A673 (cell line): ENCODE data around the gene ARID3A. TPM values are rescaled to one million over a fixed set of nuclear protein-coding genes. Genes with fewer than 3 reads are reported as not detected.

ENCODE experiments used
- BruUV-seq: library from RNA; stranded (reverse); fragments of 400-500 nt; replicated peaks from 2 replicates; lab custom pipeline; 2021; lab: Mats Ljungman, UMichigan
- CTCF ChIA-PET: fragments of 300-600 bp; sonication (Branson Sonifier 250); formaldehyde crosslinking; loops from one replicate; lab custom pipeline; 2022; ENCODE audit warnings: antibody characterized with exemption; lab: Charles Lee
- POLR2A ChIA-PET: fragments of 300-600 bp; sonication (Branson Sonifier 250); formaldehyde crosslinking; loops from one replicate; lab custom pipeline; 2022; ENCODE audit warnings: antibody characterized with exemption; ENCODE audit not compliant: low non-redundant PET; lab: Charles Lee
- DNase-seq: peaks from one replicate; pipeline ENCODE4 v3.0.0-alpha.2; 2015; ENCODE audit warnings: low spot score
- H3K27ac ChIP-seq: fragments of 200-600 bp; sonication (generic); 2 replicates; pipeline ENCODE4 v1.5.1; 2016; ENCODE audit warnings: mixed run types, low read depth, mild to moderate bottlenecking, mixed read lengths, antibody characterized with exemption, low read length; ENCODE audit not compliant: poor library complexity, severe bottlenecking
- H3K27me3 ChIP-seq: fragments of 200-600 bp; sonication (generic); replicated peaks from 2 replicates; pipeline ENCODE4 v1.6.1; 2017; ENCODE audit warnings: mixed run types, low read depth, mild to moderate bottlenecking, mixed read lengths, antibody characterized with exemption, low read length; ENCODE audit not compliant: insufficient read depth, poor library complexity
- H3K36me3 ChIP-seq: fragments of 200-600 bp; sonication (generic); 2 replicates; pipeline ENCODE4 v1.6.1; 2016; ENCODE audit warnings: mixed run types, mild to moderate bottlenecking, mixed read lengths, antibody characterized with exemption, low read length; ENCODE audit not compliant: insufficient read depth, poor library complexity, severe bottlenecking
- H3K4me1 ChIP-seq: fragments of 200-600 bp; sonication (generic); 2 replicates; pipeline ENCODE4 v1.6.1; 2017; ENCODE audit warnings: mixed run types, mild to moderate bottlenecking, mixed read lengths, antibody characterized with exemption, low read length; ENCODE audit not compliant: insufficient read depth, poor library complexity, severe bottlenecking
- H3K4me3 ChIP-seq: fragments of 200-600 bp; sonication (generic); 2 replicates; pipeline ENCODE4 v1.5.1; 2016; ENCODE audit warnings: low read depth, mixed run types, mild to moderate bottlenecking, mixed read lengths, low read length; ENCODE audit not compliant: poor library complexity, severe bottlenecking
- H3K9me3 ChIP-seq: fragments of 200-600 bp; sonication (generic); 2 replicates; pipeline ENCODE4 v1.6.1; 2016; ENCODE audit warnings: mixed run types, low read depth, mild to moderate bottlenecking, mixed read lengths, antibody characterized with exemption, low read length; ENCODE audit not compliant: poor library complexity, severe bottlenecking
- CTCF ChIP-seq: fragments of 300-800, 200-600 bp; sonication (generic); conservative IDR thresholded peaks from 2 replicates; pipeline ENCODE4 v1.5.1; 2017; ENCODE audit warnings: low read depth, mild to moderate bottlenecking, antibody characterized with exemption, low read length, moderate library complexity, mixed read lengths
- EZH2 ChIP-seq: fragments of 200-600 bp; sonication (generic); IDR thresholded peaks from 2 replicates; pipeline ENCODE4 v1.6.1; 2017; ENCODE audit warnings: borderline replicate concordance, low read depth, mild to moderate bottlenecking, mixed read lengths, antibody characterized with exemption, low read length; ENCODE audit not compliant: poor library complexity, severe bottlenecking
- intact Hi-C: fragments of 100-400 bp; cut with micrococcal nuclease; formaldehyde crosslinking; loops from one replicate; pipeline ENCODE4 v1.10.0; 2022; ENCODE audit not compliant: unreplicated experiment
- total RNA-seq: library from RNA; stranded (reverse); gene quantifications from 2 replicates; pipeline ENCODE4 v1.2.3, GENCODE V29; 2021

Gene ARID3A
- total RNA-seq, 1 experiment from 2014 or later = 19.6 TPM

GRCh38 chr19:964761-965694 is 39.2 kb downstream of the ARID3A start:
- no peak overlapping the region for H3K4me3 ChIP-seq
- no peaks in the 10 kb centered on the region for H3K27me3 ChIP-seq
- H3K36me3 ChIP-seq = peaks cover 19% of the 10 kb centered on the region
- ChIA-PET POLR2A (no interaction called here), CTCF (no interaction called here)
- no TSS peak for BruUV-seq
- H3K27ac ChIP-seq = no peak overlapping the region
- no peaks in the 10 kb centered on the region for H3K9me3 ChIP-seq
- DNase-seq = peak; percentile 45
- TF ChIP-seq CTCF (no peak), EZH2 (no peak)
- H3K4me1 ChIP-seq = no peaks in the 10 kb centered on the region
- intact Hi-C loops = no loop called here

- no peaks in the 10 kb centered on the region for H3K27me3 ChIP-seq
- ChIA-PET POLR2A (no interaction called here), CTCF (no interaction called here)
- no peak overlapping the region for H3K4me3 ChIP-seq
- BruUV-seq = no TSS peak
- H3K36me3 ChIP-seq = peaks cover 32% of the 10 kb centered on the region
- intact Hi-C loops = no loop called here
- DNase-seq = no peak
- H3K4me1 ChIP-seq = no peaks in the 10 kb centered on the region
- H3K9me3 ChIP-seq = peaks cover 8% of the 10 kb centered on the region
- H3K27ac ChIP-seq = no peak overlapping the region
- TF ChIP-seq EZH2 = no peak
- no peak for TF ChIP-seq CTCF
Measured at GRCh38 chr19:966485-967088, 40.8 kb downstream of the ARID3A start.

- Histone ChIP-seq H3K4me3 (no peak overlapping the region), H3K4me1 (no peaks in the 10 kb centered on the region), H3K27ac (no peak overlapping the region), H3K27me3 (no peaks in the 10 kb centered on the region), H3K36me3 (peaks cover 30% of the 10 kb centered on the region), H3K9me3 (peaks cover 8% of the 10 kb centered on the region)
- no TSS peak for BruUV-seq
- ChIA-PET POLR2A (no interaction called here), CTCF (no interaction called here)
- intact Hi-C loops = no loop called here
- TF ChIP-seq CTCF = peak; percentile 65
- no peak for TF ChIP-seq EZH2
- DNase-seq = no peak
Measured at GRCh38 chr19:970695-971094, 44.9 kb downstream of the ARID3A start.
